SK-N-SH treated with all-trans-retinoic acid at 6 μM for 48 hours (cell line): ENCODE results near the gene NSFL1C.
A peak's percentile ranks its signal among the peaks of the same experiment; 100 is the strongest.

Source experiments
- ATAC-seq: fragments of 200-7000 bp; cut with Tn5 transposase; 3 replicates; pipeline ENCODE4 v1.9.1; 2020; ENCODE audit warnings: mild to moderate bottlenecking, moderate library complexity
- ARNTL ChIP-seq: fragments of 450-650 bp; formaldehyde crosslinking; IDR thresholded peaks from 2 replicates; pipeline ENCODE4 v1.5.0; 2020; ENCODE audit warnings: low read depth, mild to moderate bottlenecking, moderate library complexity, borderline replicate concordance
- BACH2 ChIP-seq: fragments of 250-450 bp; sonication (Bioruptor Pico); IDR thresholded peaks from 2 replicates; pipeline ENCODE4 v1.9.0; 2021; ENCODE audit warnings: mild to moderate bottlenecking, borderline replicate concordance
- CREB5 ChIP-seq: fragments of 250-450 bp; sonication (Bioruptor Pico); IDR thresholded peaks from 2 replicates; pipeline ENCODE4 v1.5.1; 2020; ENCODE audit warnings: low read depth, mild to moderate bottlenecking, moderate library complexity
- CSDC2 ChIP-seq: fragments of 250-450 bp; sonication (Bioruptor Pico); IDR thresholded peaks from 2 replicates; pipeline ENCODE4 v1.5.0; 2020; ENCODE audit warnings: mild to moderate bottlenecking, moderate library complexity
- ESRRG ChIP-seq: fragments of 250-450 bp; sonication (Bioruptor Pico); IDR thresholded peaks from 2 replicates; pipeline ENCODE4 v1.6.1; 2021; ENCODE audit warnings: mild to moderate bottlenecking
- GLIS3 ChIP-seq: fragments of 250-450 bp; sonication (Bioruptor Pico); IDR thresholded peaks from 2 replicates; pipeline ENCODE4 v1.5.0; 2020; ENCODE audit warnings: mild to moderate bottlenecking, moderate library complexity
- ISL1 ChIP-seq: fragments of 250-450 bp; sonication (Bioruptor Pico); IDR thresholded peaks from 2 replicates; pipeline ENCODE4 v2.1.2; 2022; ENCODE audit warnings: mild to moderate bottlenecking, moderate library complexity
- POU6F1 ChIP-seq: fragments of 250-450 bp; sonication (Bioruptor Pico); IDR thresholded peaks from 2 replicates; pipeline ENCODE4 v1.8.0; 2021; ENCODE audit warnings: low read depth, mild to moderate bottlenecking, moderate library complexity, borderline replicate concordance
- PPARA ChIP-seq: fragments of 250-450 bp; sonication (Bioruptor Pico); IDR thresholded peaks from 2 replicates; pipeline ENCODE4 v1.5.0; 2020; ENCODE audit warnings: mild to moderate bottlenecking, borderline replicate concordance
- RARB ChIP-seq: fragments of 250-450 bp; sonication (Bioruptor Pico); IDR thresholded peaks from 2 replicates; pipeline ENCODE4 v1.8.0; 2021; ENCODE audit warnings: mild to moderate bottlenecking, moderate library complexity
- SNAI2 ChIP-seq: fragments of 250-450 bp; sonication (Bioruptor Pico); IDR thresholded peaks from 2 replicates; pipeline ENCODE4 v1.5.0; 2020; ENCODE audit warnings: mild to moderate bottlenecking, moderate library complexity
- TOX ChIP-seq: fragments of 250-450 bp; sonication (Bioruptor Pico); IDR thresholded peaks from 2 replicates; pipeline ENCODE4 v1.8.0; 2021; ENCODE audit warnings: mild to moderate bottlenecking, moderate library complexity, borderline replicate concordance
- TSHZ2 ChIP-seq: fragments of 250-450 bp; sonication (Bioruptor Pico); IDR thresholded peaks from 2 replicates; pipeline ENCODE4 v1.5.0; 2020; ENCODE audit warnings: mild to moderate bottlenecking, moderate library complexity
- ZC3H10 ChIP-seq: fragments of 250-450 bp; sonication (Bioruptor Pico); IDR thresholded peaks from 2 replicates; pipeline ENCODE4 v1.5.1; 2021; ENCODE audit warnings: mild to moderate bottlenecking, moderate library complexity
- ZFP3 ChIP-seq: fragments of 250-450 bp; sonication (Bioruptor Pico); IDR thresholded peaks from 2 replicates; pipeline ENCODE4 v1.5.0; 2020; ENCODE audit warnings: mild to moderate bottlenecking, moderate library complexity
- ZFP30 ChIP-seq: fragments of 450-650 bp; formaldehyde crosslinking; IDR thresholded peaks from 2 replicates; pipeline ENCODE4 v1.5.0; 2022; ENCODE audit warnings: mild to moderate bottlenecking, moderate library complexity
- ZNF565 ChIP-seq: fragments of 450-650 bp; formaldehyde crosslinking; conservative IDR thresholded peaks from 2 replicates; pipeline ENCODE4 v1.5.0; 2020; ENCODE audit warnings: low read depth, mild to moderate bottlenecking, moderate library complexity
- ZNF70 ChIP-seq: fragments of 450-650 bp; formaldehyde crosslinking; IDR thresholded peaks from 2 replicates; pipeline ENCODE4 v1.5.0; 2020; ENCODE audit warnings: mild to moderate bottlenecking, moderate library complexity
- ZNF8 ChIP-seq: fragments of 450-650 bp; formaldehyde crosslinking; IDR thresholded peaks from 2 replicates; pipeline ENCODE4 v1.5.0; 2020; ENCODE audit warnings: mild to moderate bottlenecking, moderate library complexity
- TF ChIP-seq, protein P1 (sequence below): fragments of 250-450 bp; sonication (Bioruptor Pico); IDR thresholded peaks from 2 replicates; pipeline ENCODE4 v1.8.0; 2020; ENCODE audit warnings: mild to moderate bottlenecking, moderate library complexity, borderline replicate concordance
- TF ChIP-seq, protein P2 (sequence below): fragments of 250-450 bp; sonication (Bioruptor Pico); IDR thresholded peaks from 2 replicates; pipeline ENCODE4 v1.5.1; 2021; ENCODE audit warnings: mild to moderate bottlenecking, moderate library complexity

NSFL1C gene

DNA sequence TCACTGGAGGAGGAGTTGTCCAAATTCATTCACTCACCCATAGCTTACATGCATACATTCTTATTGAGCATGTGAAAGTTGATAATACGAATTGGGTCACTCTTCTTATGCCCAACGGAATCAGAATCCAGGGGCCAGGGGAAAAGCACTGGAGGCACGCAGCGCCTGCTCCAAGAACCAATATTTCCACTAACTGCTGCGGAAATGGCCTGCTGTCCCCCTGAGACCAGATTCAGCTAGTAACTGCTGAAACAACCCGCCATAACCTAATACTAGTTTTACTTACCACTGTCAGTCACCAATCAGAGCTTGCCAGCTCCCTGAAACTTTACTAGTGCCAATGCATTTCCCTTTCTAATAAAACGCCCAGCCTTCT is 73.2 kb downstream of the NSFL1C start:
- no peak for ATAC-seq

GRCh38 chr20:1392693-1393506 is 73.7 kb downstream of the NSFL1C start, which contains the start of gene FKBP1A:
Gene FKBP1A, minus strand, starts transcription at chr20:1393054. Its CDS starts 56 bp downstream, at chr20:1392998.
- TF ChIP-seq BACH2 (no peak), SNAI2 (no peak), ZFP3 (CRISPR knock-in tag) (no peak), POU6F1 (CRISPR knock-in tag) (no peak), CREB5 (CRISPR knock-in tag) (no peak), ZFP30 (CRISPR knock-in tag) (no peak), CSDC2 (CRISPR knock-in tag) (no peak), ESRRG (CRISPR knock-in tag) (no peak), TOX (CRISPR knock-in tag) (no peak), RARB (CRISPR knock-in tag) (no peak), ZC3H10 (CRISPR knock-in tag) (no peak), PPARA (CRISPR knock-in tag) (no peak), ISL1 (no peak), GLIS3 (CRISPR knock-in tag) (no peak), ZNF70 (no peak), ZNF565 (CRISPR knock-in tag) (no peak), TSHZ2 (CRISPR knock-in tag) (no peak), ARNTL (CRISPR knock-in tag) (no peak)
- TF ChIP-seq, protein P1, sequence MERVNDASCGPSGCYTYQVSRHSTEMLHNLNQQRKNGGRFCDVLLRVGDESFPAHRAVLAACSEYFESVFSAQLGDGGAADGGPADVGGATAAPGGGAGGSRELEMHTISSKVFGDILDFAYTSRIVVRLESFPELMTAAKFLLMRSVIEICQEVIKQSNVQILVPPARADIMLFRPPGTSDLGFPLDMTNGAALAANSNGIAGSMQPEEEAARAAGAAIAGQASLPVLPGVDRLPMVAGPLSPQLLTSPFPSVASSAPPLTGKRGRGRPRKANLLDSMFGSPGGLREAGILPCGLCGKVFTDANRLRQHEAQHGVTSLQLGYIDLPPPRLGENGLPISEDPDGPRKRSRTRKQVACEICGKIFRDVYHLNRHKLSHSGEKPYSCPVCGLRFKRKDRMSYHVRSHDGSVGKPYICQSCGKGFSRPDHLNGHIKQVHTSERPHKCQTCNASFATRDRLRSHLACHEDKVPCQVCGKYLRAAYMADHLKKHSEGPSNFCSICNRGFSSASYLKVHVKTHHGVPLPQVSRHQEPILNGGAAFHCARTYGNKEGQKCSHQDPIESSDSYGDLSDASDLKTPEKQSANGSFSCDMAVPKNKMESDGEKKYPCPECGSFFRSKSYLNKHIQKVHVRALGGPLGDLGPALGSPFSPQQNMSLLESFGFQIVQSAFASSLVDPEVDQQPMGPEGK (CRISPR knock-in tag), result no peak
- TF ChIP-seq, protein P2, sequence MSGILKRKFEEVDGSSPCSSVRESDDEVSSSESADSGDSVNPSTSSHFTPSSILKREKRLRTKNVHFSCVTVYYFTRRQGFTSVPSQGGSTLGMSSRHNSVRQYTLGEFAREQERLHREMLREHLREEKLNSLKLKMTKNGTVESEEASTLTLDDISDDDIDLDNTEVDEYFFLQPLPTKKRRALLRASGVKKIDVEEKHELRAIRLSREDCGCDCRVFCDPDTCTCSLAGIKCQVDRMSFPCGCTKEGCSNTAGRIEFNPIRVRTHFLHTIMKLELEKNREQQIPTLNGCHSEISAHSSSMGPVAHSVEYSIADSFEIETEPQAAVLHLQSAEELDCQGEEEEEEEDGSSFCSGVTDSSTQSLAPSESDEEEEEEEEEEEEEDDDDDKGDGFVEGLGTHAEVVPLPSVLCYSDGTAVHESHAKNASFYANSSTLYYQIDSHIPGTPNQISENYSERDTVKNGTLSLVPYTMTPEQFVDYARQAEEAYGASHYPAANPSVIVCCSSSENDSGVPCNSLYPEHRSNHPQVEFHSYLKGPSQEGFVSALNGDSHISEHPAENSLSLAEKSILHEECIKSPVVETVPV (CRISPR knock-in tag), result no peak

More for the DNA sequence above, 73.2 kb downstream of the NSFL1C start:
- no peak for TF ChIP-seq PPARA (CRISPR knock-in tag)
- no peak for TF ChIP-seq RARB (CRISPR knock-in tag)
- TF ChIP-seq CREB5 (CRISPR knock-in tag), result no peak
- TF ChIP-seq ZNF70, result no peak
- no peak for TF ChIP-seq ZNF8
- no peak for TF ChIP-seq ZFP30 (CRISPR knock-in tag)
- TF ChIP-seq CSDC2 (CRISPR knock-in tag), result no peak

More at GRCh38 chr20:1392693-1393506, 73.7 kb downstream of the NSFL1C start, which contains the start of gene FKBP1A:
- ATAC-seq, result peak; percentile 91
